HS-27A (cell line): ENCODE data around the gene JAG1.

Experiments used
- DNase-seq: peaks from one replicate; pipeline ENCODE4 v3.0.0-alpha.2; 2012; ENCODE audit warnings: low read depth, missing footprints

Gene JAG1

GRCh38 chr20:10667560-10668167 is 6.1 kb downstream of the JAG1 start:
- DNase-seq = no peak

GRCh38 chr20:10667077-10667401 is 6.8 kb downstream of the JAG1 start:
- DNase-seq = no peak

GRCh38 chr20:10666221-10667076 is 7.3 kb downstream of the JAG1 start:
- DNase-seq = no peak

GRCh38 chr20:10665791-10666190 is 8.0 kb downstream of the JAG1 start:
- DNase-seq = no peak

- DNase-seq = no peak
These were observed 8.7 kb downstream of the JAG1 start for GRCh38 chr20:10665027-10665561.

- no peak for DNase-seq
These were observed 10.0 kb downstream of the JAG1 start for GRCh38 chr20:10663756-10664155.

GRCh38 chr20:10662661-10663458 is 10.9 kb downstream of the JAG1 start:
- no peak for DNase-seq

GRCh38 chr20:10662151-10662550 is 11.6 kb downstream of the JAG1 start:
- no peak for DNase-seq

GRCh38 chr20:10661261-10661660 is 12.5 kb downstream of the JAG1 start:
- DNase-seq = no peak

GRCh38 chr20:10660661-10661060 is 13.1 kb downstream of the JAG1 start:
- DNase-seq = no peak

- no peak for DNase-seq
These were observed 13.9 kb downstream of the JAG1 start for GRCh38 chr20:10659651-10660601.

- no peak for DNase-seq
These were observed 14.7 kb downstream of the JAG1 start for GRCh38 chr20:10658876-10659632.

- no peak for DNase-seq
These were observed 15.6 kb downstream of the JAG1 start for GRCh38 chr20:10658051-10658823.

GRCh38 chr20:10657453-10657852 is 16.3 kb downstream of the JAG1 start:
- DNase-seq = no peak

GRCh38 chr20:10655720-10656669 is 17.8 kb downstream of the JAG1 start:
- no peak for DNase-seq

- DNase-seq = no peak
These were observed 19.2 kb downstream of the JAG1 start for GRCh38 chr20:10654630-10655029.

- DNase-seq = no peak
These were observed 19.6 kb downstream of the JAG1 start for GRCh38 chr20:10654250-10654610.

GRCh38 chr20:10653599-10654249 is 20.1 kb downstream of the JAG1 start:
- no peak for DNase-seq
